HG03097 (cell line): ENCODE measurements around the gene PLCB1.

Experiments used
- ATAC-seq: cut with Tn5 transposase; IDR thresholded peaks from one replicate; pipeline ENCODE4 v1.9.1; 2021; ENCODE audit not compliant: unreplicated experiment, low FRiP score

Gene PLCB1

GRCh38 chr20:8474027-8474668, 342.1 kb downstream of the PLCB1 start:
- no peak for ATAC-seq

GRCh38 chr20:8476021-8476420, 344.0 kb downstream of the PLCB1 start:
- ATAC-seq: no peak

- no peak for ATAC-seq
Observed at GRCh38 chr20:8480597-8480996, 348.5 kb downstream of the PLCB1 start.

GRCh38 chr20:8487696-8488095, 355.6 kb downstream of the PLCB1 start:
- no peak for ATAC-seq

GRCh38 chr20:8489094-8489883, 357.2 kb downstream of the PLCB1 start:
- no peak for ATAC-seq

GRCh38 chr20:8490076-8490830, 358.2 kb downstream of the PLCB1 start:
- no peak for ATAC-seq

- ATAC-seq: no peak
Observed at GRCh38 chr20:8492173-8492572, 360.1 kb downstream of the PLCB1 start.

GRCh38 chr20:8498571-8498970, 366.5 kb downstream of the PLCB1 start:
- no peak for ATAC-seq

GRCh38 chr20:8504030-8504429, 372.0 kb downstream of the PLCB1 start:
- ATAC-seq: no peak

- ATAC-seq: no peak
Observed at GRCh38 chr20:8505476-8506200, 373.6 kb downstream of the PLCB1 start.

GRCh38 chr20:8507231-8507630, 375.2 kb downstream of the PLCB1 start:
- ATAC-seq: no peak

GRCh38 chr20:8509809-8510208, 377.7 kb downstream of the PLCB1 start:
- no peak for ATAC-seq

GRCh38 chr20:8510808-8511207, 378.7 kb downstream of the PLCB1 start:
- ATAC-seq: no peak

GRCh38 chr20:8512003-8512402, 379.9 kb downstream of the PLCB1 start:
- ATAC-seq: no peak

GRCh38 chr20:8515810-8516435, 383.9 kb downstream of the PLCB1 start:
- no peak for ATAC-seq

GRCh38 chr20:8518878-8519277, 386.8 kb downstream of the PLCB1 start:
- ATAC-seq: no peak

- no peak for ATAC-seq
Observed at GRCh38 chr20:8519887-8520286, 387.8 kb downstream of the PLCB1 start.

GRCh38 chr20:8522168-8522567, 390.1 kb downstream of the PLCB1 start:
- no peak for ATAC-seq

- no peak for ATAC-seq
Observed at GRCh38 chr20:8523684-8524083, 391.6 kb downstream of the PLCB1 start.
